Body of pancreas (tissue), 4 donors: Measurements from ENCODE around the gene SDHAF1.

Experiments
- POLR2A ChIP-seq, 3 donors: fragments of 450-650 bp; IDR thresholded peaks; one replicate each; pipeline ENCODE4 v1.6.1; 2016; ENCODE audit warnings: antibody characterized with exemption in 3 of 3, mild to moderate bottlenecking in 2 of 3
- TF ChIP-seq, protein P1 (sequence below), 7 experiments: fragments of 450-650 bp in 4 of 7; fragments of 200-600 bp in 3 of 7; sonication (generic) in 3 of 7; IDR thresholded peaks; one replicate each; pipeline ENCODE4 v1.5.1; 2016 to 2019; ENCODE audit warnings: antibody characterized with exemption in 7 of 7

GRCh38 chr19:36041831-36042230 lies 46.8 kb downstream of the SDHAF1 start:
- TF ChIP-seq, protein P1, sequence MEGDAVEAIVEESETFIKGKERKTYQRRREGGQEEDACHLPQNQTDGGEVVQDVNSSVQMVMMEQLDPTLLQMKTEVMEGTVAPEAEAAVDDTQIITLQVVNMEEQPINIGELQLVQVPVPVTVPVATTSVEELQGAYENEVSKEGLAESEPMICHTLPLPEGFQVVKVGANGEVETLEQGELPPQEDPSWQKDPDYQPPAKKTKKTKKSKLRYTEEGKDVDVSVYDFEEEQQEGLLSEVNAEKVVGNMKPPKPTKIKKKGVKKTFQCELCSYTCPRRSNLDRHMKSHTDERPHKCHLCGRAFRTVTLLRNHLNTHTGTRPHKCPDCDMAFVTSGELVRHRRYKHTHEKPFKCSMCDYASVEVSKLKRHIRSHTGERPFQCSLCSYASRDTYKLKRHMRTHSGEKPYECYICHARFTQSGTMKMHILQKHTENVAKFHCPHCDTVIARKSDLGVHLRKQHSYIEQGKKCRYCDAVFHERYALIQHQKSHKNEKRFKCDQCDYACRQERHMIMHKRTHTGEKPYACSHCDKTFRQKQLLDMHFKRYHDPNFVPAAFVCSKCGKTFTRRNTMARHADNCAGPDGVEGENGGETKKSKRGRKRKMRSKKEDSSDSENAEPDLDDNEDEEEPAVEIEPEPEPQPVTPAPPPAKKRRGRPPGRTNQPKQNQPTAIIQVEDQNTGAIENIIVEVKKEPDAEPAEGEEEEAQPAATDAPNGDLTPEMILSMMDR (IDR thresholded peaks at IDR 0.05), result no peak
- TF ChIP-seq POLR2A (IDR thresholded peaks at IDR 0.05), result no peak
